Gastrocnemius medialis (tissue), 4 donors: ENCODE data around the gene SEMA7A.

Experiments
- CTCF ChIP-seq, 5 experiments: fragments of 450-650 bp in 3 of 5; fragments of 200-600 bp in 2 of 5; sonication (generic) in 2 of 5; IDR thresholded peaks in 4 of 5; conservative IDR thresholded peaks in 1 of 5; 1 replicate in 4 of 5; 2 replicates in 1 of 5; pipeline ENCODE4 v1.5.1; 2016 to 2019; ENCODE audit warnings: antibody characterized with exemption in 5 of 5, mild to moderate bottlenecking in 3 of 5, moderate library complexity in 3 of 5
- POLR2A ChIP-seq, 2 donors: fragments of 450-650 bp; IDR thresholded peaks; one replicate each; pipeline ENCODE4 v1.6.1; 2017; ENCODE audit warnings: antibody characterized with exemption in 2 of 2, mild to moderate bottlenecking in 2 of 2, moderate library complexity in 2 of 2

- TF ChIP-seq CTCF (IDR thresholded peaks at IDR 0.05 in 4 of 5, conservative IDR thresholded peaks at IDR 0.05 in 1 of 5) (peak in 2 of 5 experiments; percentile 12 to 13), POLR2A (IDR thresholded peaks at IDR 0.05) (peak; percentile 77 to 79)
Measured at GRCh38 chr15:74433592-74434262, at the start of gene SEMA7A.
